Fibroblast of skin of back (primary cell): Measurements from ENCODE around the gene CEP128.

Experiments used
- DNase-seq: peaks from one replicate; pipeline ENCODE4 v3.0.0-alpha.2; 2013

CEP128 gene

DNA sequence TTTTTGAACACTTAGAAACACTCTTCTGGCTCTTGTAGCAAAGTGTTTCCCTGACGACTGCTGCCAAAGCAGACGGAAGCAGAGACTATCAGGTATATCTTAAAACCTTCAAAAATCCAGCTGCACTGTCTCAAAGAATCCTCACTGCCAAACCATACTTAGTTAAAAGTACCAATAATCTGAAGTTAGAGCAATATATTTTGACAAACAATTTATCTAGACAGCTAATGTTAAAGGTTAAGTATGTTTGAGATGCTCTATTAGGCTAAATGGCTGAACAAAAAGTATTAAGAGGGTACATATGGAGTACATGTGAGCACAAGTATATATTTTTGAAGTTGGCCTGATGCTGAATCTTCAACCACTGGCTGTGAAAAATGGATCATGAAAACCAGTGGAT lies 398.3 kb downstream of the CEP128 start:
- no peak for DNase-seq

DNA sequence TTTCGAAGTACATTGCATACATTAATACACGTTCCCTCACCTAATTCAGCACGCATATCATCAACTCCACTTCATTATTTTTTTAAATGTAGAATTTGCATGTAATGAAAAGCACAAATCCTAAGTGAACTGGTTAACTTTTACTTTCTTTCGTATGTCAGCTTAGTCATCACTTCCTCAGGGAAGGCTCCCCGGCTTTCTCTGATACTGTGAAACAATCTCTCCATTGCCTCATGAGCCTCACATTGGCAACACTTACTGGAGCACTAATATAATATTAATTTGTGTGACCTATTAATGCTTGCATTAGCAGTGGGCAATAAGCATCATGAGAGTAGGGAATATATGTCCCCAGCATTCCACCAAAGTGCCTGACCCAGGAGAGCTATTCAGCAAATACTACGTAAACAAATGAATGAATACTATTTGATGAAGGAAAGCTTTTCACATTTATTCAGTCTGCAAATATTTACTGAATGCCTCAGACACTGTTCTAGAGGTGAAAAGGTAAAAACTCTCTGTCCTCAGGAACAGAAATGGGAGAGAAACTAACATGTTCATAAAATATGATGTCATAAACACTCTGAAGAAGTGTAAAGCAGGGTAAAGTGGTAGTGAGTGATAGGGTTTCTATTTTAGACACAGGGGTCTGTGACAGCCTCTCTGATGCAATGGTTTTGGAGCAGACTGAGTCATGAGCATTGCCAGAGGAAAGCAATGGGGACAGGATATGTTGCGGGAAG lies 402.7 kb downstream of the CEP128 start:
- no peak for DNase-seq

- no peak for DNase-seq
Observed at GRCh38 chr14:80537626-80538025, 403.9 kb downstream of the CEP128 start.

- DNase-seq = no peak
Observed at GRCh38 chr14:80536456-80536855, 405.1 kb downstream of the CEP128 start.

DNA sequence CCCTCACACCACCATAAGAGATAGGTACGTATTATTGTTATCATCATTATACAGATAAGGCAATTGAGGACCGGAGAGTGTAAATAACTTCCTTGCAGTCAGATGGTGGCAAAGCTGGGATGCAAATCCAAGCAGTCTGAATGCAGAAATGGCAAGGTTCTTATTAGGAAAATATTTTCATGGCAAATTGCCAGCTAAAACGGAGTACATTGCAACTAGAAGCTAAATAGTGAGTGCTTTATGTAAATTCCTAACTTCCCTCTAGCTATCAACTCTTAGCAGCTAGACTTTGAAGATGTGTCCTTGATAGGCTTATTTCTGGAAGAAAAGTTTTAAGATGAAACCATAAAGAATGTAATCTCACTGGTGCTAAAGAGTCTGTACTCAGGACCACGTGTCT lies 406.4 kb downstream of the CEP128 start:
- no peak for DNase-seq

- DNase-seq = peak; percentile 12
Observed at GRCh38 chr14:80523518-80524117, 417.9 kb downstream of the CEP128 start.

DNA sequence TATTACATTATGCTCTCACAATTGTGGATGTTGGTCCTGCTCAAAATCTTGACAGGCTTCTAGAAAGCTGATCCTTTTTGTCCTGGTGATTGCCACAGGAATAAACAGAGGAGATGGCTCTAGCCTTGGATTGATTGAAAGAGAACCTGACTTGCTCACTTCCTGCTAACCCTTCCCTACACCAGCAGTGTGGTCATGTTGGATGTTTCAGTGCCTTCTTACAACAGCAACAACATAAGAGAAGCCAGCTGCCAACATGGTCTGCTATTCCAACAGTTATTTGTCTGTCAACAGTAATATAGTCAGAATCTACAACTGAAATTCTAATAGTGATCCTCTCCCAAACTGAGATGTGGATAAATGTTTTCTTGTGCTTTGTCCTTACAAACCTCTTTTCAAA lies 418.6 kb downstream of the CEP128 start:
- no peak for DNase-seq

DNA sequence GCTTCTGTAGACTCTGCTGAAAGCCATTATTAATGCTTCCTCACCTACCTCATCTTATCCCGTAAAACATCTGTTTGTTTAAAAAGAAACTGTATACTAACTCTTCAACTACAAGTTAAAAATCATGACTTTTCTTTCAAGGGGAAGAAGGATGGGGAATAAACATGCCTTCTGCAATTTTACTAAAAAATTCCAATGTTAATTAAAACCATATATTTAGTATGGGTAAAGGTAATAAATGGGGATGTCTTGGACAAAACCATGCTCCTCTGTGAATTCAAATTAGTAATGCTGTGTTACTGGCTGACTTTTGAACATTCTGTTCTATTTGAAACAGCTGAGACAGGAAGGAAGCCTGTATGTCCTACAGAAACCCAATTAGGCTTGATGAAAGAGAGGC lies 419.1 kb downstream of the CEP128 start:
- no peak for DNase-seq

DNA sequence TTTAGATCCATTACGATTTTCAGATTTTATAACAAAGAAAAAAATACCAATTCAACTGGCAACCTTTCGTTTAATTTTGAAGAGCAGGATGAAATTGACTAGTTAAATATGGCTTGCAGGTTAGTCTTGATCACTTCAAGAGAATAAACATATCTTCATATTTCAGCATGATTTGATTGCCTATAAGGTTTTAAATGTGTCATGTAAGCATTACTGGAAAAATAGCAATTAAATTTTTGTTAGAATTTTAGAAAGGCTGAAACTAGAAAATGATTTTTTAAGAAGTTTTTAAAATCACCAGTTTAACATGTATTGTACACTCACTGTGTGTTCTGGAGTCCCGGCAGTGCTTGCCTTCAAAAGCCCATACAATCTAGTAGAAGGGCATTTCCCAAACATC lies 420.1 kb downstream of the CEP128 start:
- no peak for DNase-seq

DNA sequence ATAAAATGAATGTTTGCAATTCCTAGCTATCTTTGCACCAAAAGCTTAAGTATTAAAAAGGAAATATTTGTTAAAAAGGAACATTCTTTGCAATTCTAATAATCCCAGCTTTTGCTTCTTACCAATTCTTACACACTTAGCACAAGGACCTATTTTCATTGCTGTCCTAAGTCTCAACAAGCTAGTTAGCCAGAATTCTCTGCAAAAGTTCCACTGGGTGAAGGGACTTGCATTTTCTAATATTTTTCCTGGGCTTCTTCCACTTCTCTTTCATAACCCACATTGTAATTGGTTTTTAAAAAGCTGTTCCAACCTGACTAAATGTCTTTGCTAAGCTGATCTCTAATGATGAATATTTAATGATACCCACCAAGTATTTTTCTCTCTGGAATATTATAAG lies 422.5 kb downstream of the CEP128 start:
- no peak for DNase-seq

- DNase-seq = no peak
Observed at GRCh38 chr14:80518173-80518572, 423.4 kb downstream of the CEP128 start.

GRCh38 chr14:80507292-80507869 lies 434.2 kb downstream of the CEP128 start:
- no peak for DNase-seq

DNA sequence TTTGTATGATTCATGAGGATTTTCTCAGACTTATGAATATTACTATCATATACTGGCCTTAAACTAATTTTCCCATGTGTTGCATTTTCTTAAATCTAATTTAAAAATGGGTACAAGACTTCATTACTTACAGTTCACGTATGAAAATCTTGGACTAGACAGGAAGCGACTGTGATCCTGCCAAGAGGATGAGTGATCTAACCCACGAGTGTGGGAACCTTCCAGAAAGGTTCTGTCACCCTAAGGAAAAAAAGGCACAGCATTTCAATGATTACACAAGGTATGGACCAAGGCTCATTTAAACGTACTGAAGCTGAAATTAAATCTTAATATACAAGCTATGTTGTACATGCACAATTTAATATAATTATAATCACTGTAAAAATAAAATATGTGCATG lies 436.8 kb downstream of the CEP128 start:
- peak; percentile 4 for DNase-seq

GRCh38 chr14:80498533-80498932 lies 443.0 kb downstream of the CEP128 start:
- no peak for DNase-seq

GRCh38 chr14:80496090-80496489 lies 445.4 kb downstream of the CEP128 start:
- no peak for DNase-seq

DNA sequence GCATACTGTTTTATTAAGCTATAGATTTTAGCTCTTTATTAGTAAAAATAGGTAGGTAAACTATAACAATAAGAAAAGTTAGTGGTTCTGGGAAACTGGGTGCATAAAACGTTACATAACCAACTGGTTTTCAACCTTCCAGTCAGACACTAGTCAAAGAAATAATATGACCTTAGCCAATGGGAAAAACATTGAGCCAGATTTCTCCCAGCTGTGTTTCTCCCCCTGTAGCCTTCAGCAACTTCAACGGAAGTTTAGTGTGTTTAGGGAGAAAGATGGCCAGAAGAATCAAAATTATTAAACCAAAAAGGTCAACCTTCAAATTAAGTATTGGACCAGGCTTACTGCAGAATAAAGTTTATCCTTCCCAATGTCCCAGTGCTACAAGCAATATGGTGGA lies 446.8 kb downstream of the CEP128 start:
- no peak for DNase-seq

GRCh38 chr14:80493620-80494019 lies 447.9 kb downstream of the CEP128 start:
- no peak for DNase-seq

DNA sequence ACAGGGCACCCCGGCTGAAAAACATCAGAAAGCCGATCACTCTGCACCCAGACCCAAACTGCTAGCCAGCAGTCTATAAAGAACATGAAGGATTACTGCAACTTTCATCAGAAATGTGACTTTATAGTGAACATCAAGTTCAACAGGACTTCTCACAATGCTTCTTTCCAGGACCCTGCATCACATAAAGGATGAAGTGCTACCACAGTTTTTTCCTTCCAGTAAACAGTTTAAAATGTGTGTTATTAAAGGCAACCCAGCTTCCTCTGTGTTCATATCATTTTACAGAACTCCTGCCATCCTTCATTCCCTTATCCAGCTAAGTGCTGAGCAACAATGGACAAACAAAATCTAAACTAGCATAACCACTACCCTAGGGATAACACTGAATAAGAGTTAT lies 449.9 kb downstream of the CEP128 start:
- DNase-seq = no peak

DNA sequence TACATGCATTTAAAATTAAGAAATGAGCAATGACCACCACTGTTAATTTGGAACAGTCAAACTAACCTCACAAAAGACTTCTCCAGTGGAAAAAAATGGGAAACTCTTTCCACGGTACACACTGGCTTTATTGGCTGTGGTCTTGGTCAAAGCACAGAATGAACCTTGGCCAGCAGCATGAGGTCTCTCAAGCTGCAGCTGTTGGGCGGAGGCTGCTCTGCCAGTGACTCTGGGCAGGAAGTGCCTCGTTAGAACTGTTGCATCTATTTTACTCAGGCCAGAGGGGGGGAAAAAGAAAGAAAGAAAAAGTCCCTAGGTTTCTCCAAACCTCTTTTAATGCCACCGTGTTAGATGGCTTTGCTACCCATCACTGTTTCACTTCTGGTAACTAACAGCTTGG lies 450.4 kb downstream of the CEP128 start:
- peak; percentile 57 for DNase-seq

DNA sequence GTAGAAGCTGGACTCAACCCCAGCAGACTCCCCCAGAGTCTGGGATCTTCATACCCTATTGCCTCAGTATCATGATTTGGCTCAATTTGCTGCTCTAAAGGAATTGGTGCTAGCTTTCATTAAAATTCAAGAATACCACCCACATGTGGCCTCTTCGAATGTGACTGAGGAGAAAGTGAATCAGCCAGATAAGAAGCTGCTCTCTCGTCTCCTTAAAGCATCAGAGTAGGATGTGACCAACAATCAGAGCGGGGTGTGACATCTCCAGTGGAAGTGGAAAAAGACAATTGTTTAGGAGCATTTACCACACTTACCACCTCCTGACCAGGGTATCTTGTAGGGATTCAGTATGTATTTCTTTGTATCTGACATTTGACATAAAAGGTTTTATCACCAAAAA lies 452.0 kb downstream of the CEP128 start:
- DNase-seq = no peak

DNA sequence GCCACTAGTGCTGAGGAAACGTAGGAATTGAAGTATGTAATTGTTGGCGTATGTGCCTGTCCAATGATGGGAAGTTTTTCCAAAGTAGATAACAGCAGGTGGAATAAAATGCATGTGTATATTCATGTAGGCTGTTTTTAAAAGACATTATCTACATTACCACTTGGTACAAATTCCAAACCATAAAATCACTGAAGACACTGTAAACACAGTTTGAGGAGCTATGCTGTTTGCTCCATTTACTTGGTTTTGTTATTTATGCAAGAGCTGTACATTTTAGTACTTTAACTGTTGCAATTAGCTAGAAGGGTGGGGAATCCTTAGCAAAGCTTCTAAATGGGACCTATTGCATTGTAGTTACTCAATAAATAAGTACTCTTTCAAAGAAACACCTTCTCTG lies 455.8 kb downstream of the CEP128 start:
- no peak for DNase-seq

DNA sequence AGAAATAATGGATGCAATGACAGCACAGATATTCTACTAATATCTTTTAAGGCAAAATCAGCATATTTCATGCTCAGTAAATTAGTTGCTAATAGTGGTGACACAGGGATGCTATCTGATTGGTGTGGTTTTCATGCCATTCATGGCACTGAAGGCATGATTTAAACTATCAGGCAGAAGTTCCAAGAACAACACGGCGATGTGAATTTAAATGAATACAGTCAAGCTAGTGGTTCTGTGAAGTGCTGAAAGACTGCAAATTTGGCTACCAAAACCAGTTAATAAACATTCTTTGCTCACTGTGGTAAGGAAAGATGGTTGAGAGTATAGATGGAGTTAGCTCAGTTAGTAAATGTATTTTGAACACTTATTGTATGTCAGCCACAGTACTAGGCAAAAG lies 458.2 kb downstream of the CEP128 start:
- no peak for DNase-seq

- DNase-seq = peak; percentile 44
Observed at GRCh38 chr14:80477388-80478160, 464.0 kb downstream of the CEP128 start.

- peak; percentile 36 for DNase-seq
Observed at GRCh38 chr14:80475074-80475473, 466.5 kb downstream of the CEP128 start.
